GM18951 (cell line): ENCODE measurements around the gene RETREG1.

Experiments
- POLR2A ChIP-seq: IDR thresholded peaks from 4 replicates; pipeline ENCODE4 v1.6.1; 2011; ENCODE audit warnings: mild to moderate bottlenecking; ENCODE audit not compliant: insufficient read length, insufficient read depth; ENCODE audit errors: extremely low read depth
- in situ Hi-C: fragments of 300-500 bp; cut with MboI; formaldehyde crosslinking; loops from one replicate; pipeline ENCODE4 v1.12.0; 2022; ENCODE audit warnings: low sequenced_read_pairs, mixed read lengths, inconsistent platforms; ENCODE audit not compliant: unreplicated experiment

The RETREG1 gene

DNA sequence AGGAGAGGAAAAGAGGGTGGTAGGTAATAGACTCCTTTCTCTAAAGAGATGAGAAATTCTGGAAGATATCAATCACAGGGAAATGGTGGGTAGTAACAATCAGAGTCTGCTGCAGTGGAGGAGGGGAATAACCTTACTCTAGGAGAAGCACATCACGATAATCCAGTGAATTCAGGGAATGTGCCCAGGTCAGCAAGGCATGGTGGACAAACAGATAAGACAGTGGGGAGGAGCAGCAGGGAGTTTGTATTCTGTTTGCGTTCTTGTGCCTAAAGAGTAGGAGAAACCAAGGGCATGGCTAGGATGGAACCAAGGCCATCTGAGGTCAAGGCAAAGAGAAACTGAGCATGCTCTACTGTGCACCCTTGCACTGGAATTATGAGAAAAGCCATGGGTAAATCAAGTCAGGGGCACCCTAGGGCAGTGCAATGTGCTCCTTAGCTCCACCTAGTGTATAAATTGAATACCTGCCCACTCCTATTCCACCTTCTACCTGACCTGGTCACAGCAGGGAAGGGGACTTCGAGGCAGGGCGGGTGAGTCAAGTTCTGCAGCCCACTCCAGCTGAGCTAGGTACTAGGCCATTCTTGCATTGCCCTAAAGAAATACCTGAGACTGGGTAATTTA is 31.6 kb downstream of the RETREG1 start:
- in situ Hi-C loops: no loop called here
- TF ChIP-seq POLR2A: no peak

DNA sequence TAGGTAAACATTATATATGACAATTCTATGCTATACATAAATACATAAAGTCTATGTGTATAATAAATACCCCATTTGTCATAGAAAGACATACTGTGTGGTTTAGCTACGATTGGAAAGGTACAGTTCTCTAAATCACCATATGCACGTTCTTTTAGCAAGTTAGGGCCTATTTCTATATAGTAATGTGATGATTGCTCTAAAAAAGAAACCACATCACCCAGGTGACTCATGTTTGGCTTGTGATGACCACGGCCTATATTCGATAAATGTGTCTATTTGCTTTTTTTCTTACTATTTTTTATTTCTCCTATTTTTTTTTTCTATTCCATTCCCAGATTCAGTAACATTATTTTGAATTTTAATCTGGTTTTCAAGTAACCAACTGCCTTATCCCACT is 34.7 kb downstream of the RETREG1 start:
- in situ Hi-C loops: no loop called here

DNA sequence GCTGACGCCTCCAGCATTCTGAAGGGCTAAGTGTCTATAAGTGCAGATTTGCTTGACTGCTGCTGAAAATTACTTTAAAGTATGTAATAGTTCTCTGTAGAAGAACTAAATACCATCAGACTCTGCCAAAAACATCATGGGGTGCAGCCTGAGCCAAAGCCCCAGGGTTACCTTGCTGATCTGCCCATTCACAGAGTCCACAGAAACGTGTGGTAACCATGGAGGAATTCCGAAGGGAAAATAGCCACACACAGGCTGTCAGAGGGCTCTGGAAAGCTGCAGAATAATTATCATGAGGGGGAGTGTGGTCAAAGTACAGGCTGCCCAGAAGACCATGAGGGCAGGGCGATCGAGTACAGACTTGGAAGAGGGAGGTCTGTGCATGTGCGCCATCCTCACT is 36.4 kb downstream of the RETREG1 start:
- TF ChIP-seq POLR2A: no peak
- in situ Hi-C loops: no loop called here

More for the DNA sequence above, 34.7 kb downstream of the RETREG1 start:
- no peak for TF ChIP-seq POLR2A

DNA sequence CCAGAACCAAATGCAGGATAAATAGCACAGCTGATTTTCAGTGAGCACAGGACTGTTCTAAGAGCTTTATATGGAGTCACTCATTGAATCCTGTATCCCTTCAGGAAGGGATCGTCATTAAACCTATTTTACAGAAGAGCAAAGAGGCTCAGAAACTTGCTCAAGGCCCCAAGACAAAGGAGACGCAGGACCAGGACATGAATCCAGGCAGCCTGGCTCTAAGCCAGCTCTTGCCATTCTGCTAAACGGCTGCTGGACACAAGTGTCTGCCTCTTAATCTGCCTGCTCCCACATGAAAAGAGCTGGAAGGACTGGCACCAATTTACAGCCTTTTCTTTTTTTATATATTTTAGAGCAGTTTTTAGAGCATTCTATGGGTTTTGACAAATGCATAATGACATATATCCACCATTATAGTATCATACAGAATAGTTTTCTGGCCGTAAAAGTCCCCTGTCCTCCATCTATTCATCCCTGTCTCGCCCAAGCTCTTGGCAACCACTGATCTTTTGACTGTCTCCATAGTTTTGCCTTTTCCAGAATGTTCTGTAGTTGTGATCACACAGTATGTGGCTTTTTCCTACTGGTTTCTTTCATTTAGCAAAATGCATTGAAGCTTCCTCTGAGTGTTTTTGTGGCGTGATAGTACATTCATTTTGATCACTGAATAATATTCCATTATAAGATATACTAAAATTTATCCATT is 37.5 kb downstream of the RETREG1 start:
- no peak for TF ChIP-seq POLR2A
- in situ Hi-C loops: no loop called here

DNA sequence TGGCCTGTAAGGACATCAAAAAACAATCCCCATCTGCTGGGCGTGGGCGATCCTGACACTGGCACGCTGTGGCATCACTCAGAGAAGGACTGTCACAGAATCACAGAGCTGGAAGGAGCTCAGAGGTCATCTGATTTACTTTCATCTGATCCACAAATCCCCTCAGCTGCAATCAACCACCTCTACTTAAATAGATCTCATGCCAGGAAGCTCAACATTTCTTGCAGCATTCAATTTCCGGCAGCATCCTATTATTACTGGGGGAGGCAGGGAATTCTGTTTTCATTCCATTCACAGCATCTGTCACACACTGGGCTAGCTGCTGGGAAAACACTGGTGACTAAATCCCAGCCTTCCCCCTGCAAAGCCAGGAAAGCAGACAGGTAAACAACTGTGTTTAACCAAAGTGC is 38.3 kb downstream of the RETREG1 start:
- no peak for TF ChIP-seq POLR2A
- in situ Hi-C loops: no loop called here

DNA sequence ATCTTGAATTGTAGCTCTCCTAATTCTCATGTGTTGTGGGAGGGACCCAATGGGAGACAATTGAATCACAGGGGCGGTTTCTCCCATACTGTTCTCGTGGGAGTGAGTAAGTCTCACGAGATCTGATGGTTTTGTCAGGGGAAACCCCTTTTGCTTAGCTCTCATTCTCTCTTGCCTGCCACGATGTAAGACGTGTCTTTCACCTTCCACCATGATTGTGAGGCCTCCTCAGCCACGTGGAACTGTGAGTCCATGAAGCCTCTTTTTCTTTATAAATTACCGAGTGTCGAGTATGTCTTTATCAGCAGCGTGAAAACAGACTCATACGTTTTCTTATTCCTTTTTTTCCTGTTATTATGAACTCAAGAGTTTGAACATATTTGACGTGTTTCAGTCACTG is 39.1 kb downstream of the RETREG1 start:
- TF ChIP-seq POLR2A: no peak
- in situ Hi-C loops: no loop called here

DNA sequence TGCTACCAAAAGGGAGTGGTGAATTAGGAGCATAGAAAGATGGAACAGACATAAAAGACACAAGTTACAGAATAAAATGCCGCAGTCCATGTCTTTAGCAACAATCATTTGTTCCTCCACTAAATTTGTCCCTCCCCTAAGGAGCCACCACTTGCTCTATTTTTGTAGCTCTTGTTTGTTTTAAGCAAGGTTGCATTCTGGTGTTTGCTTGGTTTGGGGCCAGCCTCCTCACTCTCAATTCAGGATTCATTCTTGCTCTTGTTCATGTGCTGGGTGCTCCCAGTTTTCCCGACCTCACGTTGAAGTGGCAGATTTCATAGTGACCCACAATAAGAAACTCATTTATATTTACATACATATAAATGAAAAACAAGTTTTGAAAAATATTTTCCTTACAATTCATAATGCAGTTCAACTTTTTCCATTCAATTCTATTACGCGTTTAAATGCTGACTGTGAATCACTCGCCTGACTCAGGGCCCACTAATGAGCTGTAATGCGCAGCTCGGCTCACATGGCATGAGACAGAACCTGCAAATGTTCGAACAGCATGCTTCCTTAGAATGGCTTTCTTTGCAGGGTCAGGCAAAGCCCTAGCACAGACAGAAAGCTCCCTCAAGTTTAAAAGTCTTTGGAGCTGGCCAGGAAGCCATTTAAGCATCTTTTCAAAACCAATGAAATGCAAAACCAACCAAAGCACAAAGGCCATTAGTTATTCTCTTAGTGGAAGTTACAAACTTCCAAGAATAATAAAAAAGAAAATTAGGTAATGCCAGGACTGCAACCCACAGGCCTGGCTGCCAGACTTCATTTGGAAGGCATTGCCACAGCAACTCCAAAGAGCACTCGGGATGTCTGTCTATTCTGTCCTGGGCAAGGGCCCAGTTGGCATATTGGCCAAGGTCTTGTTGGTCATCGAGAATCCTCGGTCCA is 41.7 kb downstream of the RETREG1 start:
- in situ Hi-C loops: no loop called here
- TF ChIP-seq POLR2A: no peak

DNA sequence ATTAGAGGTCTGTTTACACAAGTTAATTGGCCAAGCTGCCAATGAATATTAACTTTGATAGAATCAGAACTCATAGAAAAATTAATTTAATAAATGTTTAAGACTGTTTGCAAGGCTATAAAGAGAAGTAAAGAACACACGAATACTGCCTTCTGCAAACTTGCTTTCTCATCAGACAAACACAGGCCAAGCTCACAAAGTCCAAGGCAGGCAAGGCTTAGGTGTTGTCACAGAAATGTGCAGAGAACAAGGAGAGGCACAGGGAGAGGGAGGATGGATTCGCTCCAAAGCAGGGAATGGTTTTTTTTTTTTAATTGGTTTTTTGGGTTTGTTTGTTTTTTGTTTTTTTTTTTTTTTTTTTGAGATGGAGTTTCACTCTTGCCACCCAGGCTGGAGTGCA is 43.4 kb downstream of the RETREG1 start:
- in situ Hi-C loops: no loop called here
- TF ChIP-seq POLR2A: no peak

DNA sequence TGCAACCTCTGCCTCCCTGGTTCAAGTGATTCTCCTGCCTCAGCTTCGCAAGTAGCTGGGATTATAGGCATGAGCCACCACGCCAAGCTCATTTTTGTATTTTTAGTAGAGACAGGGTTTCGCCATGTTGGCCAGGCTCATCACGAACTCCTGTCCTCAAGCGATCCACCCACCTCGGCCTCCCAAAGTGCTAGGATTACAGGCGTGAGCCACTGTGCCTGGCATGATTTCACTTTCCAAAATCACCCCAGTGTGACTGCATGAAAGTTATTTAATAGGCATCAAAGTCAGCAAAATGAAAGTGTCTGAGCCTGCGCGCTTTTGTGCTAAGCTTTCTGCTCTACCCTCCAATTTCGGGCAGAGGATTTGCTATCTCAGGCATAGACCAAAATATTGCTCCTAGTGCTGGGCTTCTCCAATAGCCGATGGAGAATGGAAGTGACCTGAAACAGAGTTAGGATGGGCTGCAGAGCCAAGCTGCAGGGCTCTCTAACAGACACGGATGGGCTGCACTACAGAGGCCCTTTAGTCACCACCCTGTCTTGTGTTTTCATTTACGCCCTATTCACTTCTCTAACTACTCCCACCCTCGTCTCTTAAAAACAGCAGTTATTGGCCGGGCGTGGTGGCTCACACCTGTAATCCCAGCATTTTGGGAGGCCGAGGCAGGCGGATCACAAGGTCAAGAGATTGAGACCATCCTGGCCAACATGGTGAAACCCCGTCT is 44.3 kb downstream of the RETREG1 start:
- in situ Hi-C loops: no loop called here
- TF ChIP-seq POLR2A: no peak

DNA sequence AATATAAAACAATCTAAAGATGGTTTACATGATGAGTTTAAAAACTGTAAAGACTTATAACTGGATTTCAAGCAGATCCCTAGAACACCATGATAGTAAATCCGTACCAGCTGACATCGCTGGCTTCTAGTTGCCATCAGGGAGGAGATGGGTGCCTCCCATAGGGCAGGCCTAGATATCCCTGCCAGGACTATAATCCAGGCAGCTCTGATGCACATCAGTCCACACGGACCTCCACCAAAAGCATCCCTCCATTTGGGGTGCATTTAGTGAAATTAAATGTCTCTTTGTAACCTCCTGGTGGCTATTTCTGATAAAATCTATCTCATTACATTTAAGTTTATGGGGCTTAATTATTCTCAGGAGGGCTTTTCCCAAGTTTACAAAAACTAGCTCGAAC is 45.8 kb downstream of the RETREG1 start:
- in situ Hi-C loops: no loop called here
- TF ChIP-seq POLR2A: no peak

DNA sequence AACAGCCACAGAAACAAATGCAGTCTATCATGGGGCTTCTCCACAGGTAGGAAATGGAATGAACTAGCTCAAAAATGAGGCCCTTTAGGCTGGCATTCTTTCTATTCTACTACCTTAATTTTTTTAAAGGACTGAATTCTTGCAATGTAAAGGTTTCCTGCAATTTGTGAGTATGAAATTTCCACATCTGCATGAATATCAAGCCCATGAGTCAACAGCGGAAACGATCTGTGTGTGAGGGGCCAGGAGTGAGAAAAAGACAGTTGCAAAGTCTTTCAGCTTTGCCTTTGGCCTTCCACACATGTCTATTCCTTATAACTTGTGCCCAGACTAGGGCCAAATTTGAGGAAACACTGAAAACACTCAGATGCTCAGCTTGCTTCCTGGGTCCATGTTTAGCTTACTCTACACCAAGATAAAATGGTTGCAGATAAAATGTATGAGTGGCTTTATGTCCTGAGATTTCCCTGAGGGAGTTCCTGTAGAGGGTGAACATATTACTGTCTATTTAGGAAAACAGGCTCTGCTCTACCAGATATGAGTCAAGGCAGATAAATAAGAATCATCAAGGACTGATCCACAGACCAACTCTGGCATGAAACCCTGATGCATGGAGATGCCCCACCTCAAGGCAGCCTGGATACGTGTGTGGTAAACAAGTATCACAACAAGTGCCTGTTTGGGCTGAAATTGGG is 46.5 kb downstream of the RETREG1 start:
- in situ Hi-C loops: no loop called here
- TF ChIP-seq POLR2A: no peak

DNA sequence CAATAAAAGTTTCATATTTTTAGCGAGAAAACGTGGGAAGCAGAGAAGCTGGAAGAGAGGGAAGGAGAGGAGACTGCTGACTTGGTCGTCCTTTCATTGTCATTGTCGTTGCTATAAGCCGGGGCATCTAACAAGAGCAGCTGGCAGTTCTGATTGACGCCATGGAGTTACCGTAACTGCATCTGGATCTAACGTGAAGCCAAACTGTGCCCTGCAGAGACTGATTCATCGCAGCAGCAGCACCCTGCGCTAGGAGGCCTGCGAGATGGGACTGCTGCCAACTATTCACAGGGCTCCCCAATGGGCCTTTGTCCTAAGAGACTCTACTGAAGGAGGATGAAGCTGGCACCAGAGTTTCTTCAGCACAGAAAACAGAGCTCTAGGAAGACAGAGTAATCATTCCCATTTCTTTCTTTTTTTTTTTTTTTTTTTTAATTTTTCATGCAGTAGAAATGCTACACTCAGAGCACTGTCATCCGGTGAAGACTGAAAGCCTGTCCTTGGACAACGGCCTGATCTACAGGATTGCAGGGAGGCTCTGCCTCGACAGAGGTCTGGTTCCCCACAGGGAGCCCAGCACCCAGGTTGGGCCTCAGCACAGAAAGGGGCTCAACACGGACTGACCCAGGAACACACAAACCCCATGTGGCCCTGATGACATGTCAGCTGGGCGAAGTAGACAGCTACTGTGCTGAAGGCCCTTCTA is 47.8 kb downstream of the RETREG1 start:
- TF ChIP-seq POLR2A: no peak
- in situ Hi-C loops: no loop called here
